K562 (cell line): ENCODE measurements around the gene IPPK. TPM values are rescaled to one million over a fixed set of nuclear protein-coding genes. Genes with fewer than 3 reads are reported as not detected.

Experiments
- ADNP ChIP-seq: fragments of 200-800 bp; sonication (Bioruptor generic); IDR thresholded peaks from 2 replicates; pipeline ENCODE4 v1.6.1; 2016; ENCODE audit warnings: missing genetic modification characterization, missing compliant biosample characterization
- ATF1 ChIP-seq, 2 experiments: fragments of 450-650 bp in 1 of 2; IDR thresholded peaks; 2 replicates each; pipeline ENCODE4 v1.6.1; 2016; ENCODE audit warnings: missing compliant biosample characterization in 1 of 2, missing genetic modification characterization in 1 of 2
- BACH1 ChIP-seq: fragments of 200-800 bp; sonication (Bioruptor generic); IDR thresholded peaks from 2 replicates; pipeline ENCODE4 v1.6.1; 2016; ENCODE audit warnings: missing genetic modification characterization, missing compliant biosample characterization
- CBX1 ChIP-seq: sonication (generic); IDR thresholded peaks from 2 replicates; pipeline ENCODE4 v1.6.1; 2016; ENCODE audit warnings: antibody characterized with exemption, low read depth, mild to moderate bottlenecking
- CHD1 ChIP-seq: fragments of 200-600 bp; sonication (generic); IDR thresholded peaks from one replicate; pipeline ENCODE4 v1.6.1; 2012; ENCODE audit warnings: mild to moderate bottlenecking, moderate library complexity, low read length, inconsistent platforms
- CREM ChIP-seq: IDR thresholded peaks from 2 replicates; pipeline ENCODE4 v1.6.1; 2014; ENCODE audit warnings: antibody characterized with exemption, low read depth
- MAFG ChIP-seq: fragments of 450-650 bp; conservative IDR thresholded peaks from 2 replicates; pipeline ENCODE4 v1.6.1; 2016; ENCODE audit warnings: missing genetic modification characterization, missing compliant biosample characterization
- NFYB ChIP-seq: IDR thresholded peaks from 2 replicates; pipeline ENCODE4 v1.6.1; 2011; ENCODE audit warnings: mild to moderate bottlenecking, moderate library complexity; ENCODE audit not compliant: insufficient read length; ENCODE audit errors: extremely low read depth
- ZBTB26 ChIP-seq: fragments of 450-650 bp; formaldehyde crosslinking; IDR thresholded peaks from 2 replicates; pipeline ENCODE4 v1.4.0; 2022; ENCODE audit warnings: missing genetic modification characterization
- ZBTB8A ChIP-seq: fragments of 450-650 bp; IDR thresholded peaks from 2 replicates; pipeline ENCODE4 v1.6.1; 2018; ENCODE audit warnings: mild to moderate bottlenecking, moderate library complexity; ENCODE audit not compliant: partially characterized antibody
- ZNF318 ChIP-seq, 2 experiments: fragments of 450-650 bp; IDR thresholded peaks; 2 replicates each; pipeline ENCODE4 v1.6.1; 2016; ENCODE audit warnings: mild to moderate bottlenecking in 2 of 2, borderline replicate concordance in 1 of 2, low read depth in 1 of 2, moderate library complexity in 1 of 2
- ZNF431 ChIP-seq: sonication (generic); formaldehyde crosslinking; IDR thresholded peaks from 2 replicates; pipeline ENCODE4 v1.8.0; 2022; ENCODE audit warnings: mild to moderate bottlenecking, missing genetic modification reagents
- ZNF436 ChIP-seq: fragments of 250-450, 450-650 bp; sonication (Bioruptor Pico); formaldehyde crosslinking; IDR thresholded peaks from 2 replicates; pipeline ENCODE4 v1.7.0; 2020; ENCODE audit warnings: mild to moderate bottlenecking
- polyA plus RNA-seq, 8 experiments: library from polyadenylated mRNA; depleted of rRNA in 4 of 8; stranded (reverse) in 5 of 8; unstranded in 3 of 8; fragments of >200 nt; fragmentation: Nextera tagmentation in 2 of 8; fragmentation: Illumina TruSeq in 1 of 8; extraction: Ambion mirVana in 2 of 8; extraction: Trizol in 1 of 8; gene quantifications; 2 replicates each; pipeline versions ENCODE4 v1.2.1 to v1.2.3, GENCODE V29; 2011 to 2014; ENCODE audit warnings: inconsistent platforms in 1 of 8, missing spikeins in 1 of 8
- total RNA-seq, 7 experiments: library from RNA; depleted of rRNA in 6 of 7; stranded (reverse); fragments of >200 nt in 6 of 7; fragmentation: Illumina TruSeq in 2 of 7; extraction: Trizol in 2 of 7; gene quantifications; 2 replicates each; pipeline versions ENCODE4 v1.2.1 to v1.2.3, GENCODE V29; 2011 to 2021; ENCODE audit warnings: low replicate concordance in 1 of 7

IPPK gene
- total and polyA plus RNA-seq, 9 of the 15 experiments (the other 6 are each of a cell fraction or from before 2014, with no cell fraction given): 3.1 to 22.2 (median 11.2) TPM

- TF ChIP-seq ZNF318 (IDR thresholded peaks at IDR 0.05; ENCODE audit: borderline replicate concordance in 1 of 2, low read depth in 1 of 2): no peak
- no peak for TF ChIP-seq ADNP (tag)
- no peak for TF ChIP-seq MAFG
- no peak for TF ChIP-seq ZBTB26 (CRISPR knock-in tag)
- no peak for TF ChIP-seq CBX1
- TF ChIP-seq ATF1 (CRISPR knock-in tag; IDR thresholded peaks at IDR 0.05): no peak
- TF ChIP-seq ATF1 (tag; IDR thresholded peaks at IDR 0.05): no peak
- TF ChIP-seq CHD1: no peak
- TF ChIP-seq CREM: no peak
- no peak for TF ChIP-seq ZNF431 (CRISPR knock-in tag)
- TF ChIP-seq BACH1 (tag): no peak
- no peak for TF ChIP-seq ZNF436 (CRISPR knock-in tag)
- no peak for TF ChIP-seq NFYB
- no peak for TF ChIP-seq ZBTB8A
Observed at GRCh38 chr9:92647671-92648473, 22.1 kb downstream of the IPPK start (continued).
